ENCODE data around the gene ZNF385B. TPM values are rescaled to one million over a fixed set of nuclear protein-coding genes. Genes with fewer than 3 reads are reported as not detected.
"Not testable (repeated sequence)": the region's sequence is repeated elsewhere in the genome, so short reads cannot be mapped to it uniquely, and the experiment has no call there.

The ZNF385B gene
- total RNA-seq, 1 experiment from 2014 or later = not detected

- in situ Hi-C loops (cut with HindIII; ENCODE audit: low pct_unique_long_range_greater_than_20kb, low sequenced_read_pairs) = no loop called here
- no peak for DNase-seq (ENCODE audit: low read depth)
Observed at GRCh38 chr2:179461420-179461819, 400.0 kb downstream of the ZNF385B start.

GRCh38 chr2:179460181-179460929 is 401.1 kb downstream of the ZNF385B start:
- peak; percentile 87 for DNase-seq (ENCODE audit: low read depth)
- in situ Hi-C loops (cut with HindIII; ENCODE audit: low pct_unique_long_range_greater_than_20kb, low sequenced_read_pairs) = no loop called here

- in situ Hi-C loops (cut with HindIII; ENCODE audit: low pct_unique_long_range_greater_than_20kb, low sequenced_read_pairs) = not testable (repeated sequence)
- peak; percentile 26 for DNase-seq (ENCODE audit: low read depth)
Observed at GRCh38 chr2:179458113-179458512, 403.3 kb downstream of the ZNF385B start.

GRCh38 chr2:179455824-179456223 is 405.6 kb downstream of the ZNF385B start:
- in situ Hi-C loops (cut with HindIII; ENCODE audit: low pct_unique_long_range_greater_than_20kb, low sequenced_read_pairs) = no loop called here

GRCh38 chr2:179455172-179455524 is 406.3 kb downstream of the ZNF385B start:
- no peak for DNase-seq (ENCODE audit: low read depth)
- in situ Hi-C loops (cut with HindIII; ENCODE audit: low pct_unique_long_range_greater_than_20kb, low sequenced_read_pairs) = no loop called here

More at GRCh38 chr2:179455824-179456223, 405.6 kb downstream of the ZNF385B start:
- DNase-seq (ENCODE audit: low read depth) = no peak

- in situ Hi-C loops (cut with HindIII; ENCODE audit: low pct_unique_long_range_greater_than_20kb, low sequenced_read_pairs) = no loop called here
Observed at GRCh38 chr2:179454443-179455171, 406.8 kb downstream of the ZNF385B start.

GRCh38 chr2:179449010-179449409 is 412.4 kb downstream of the ZNF385B start:
- in situ Hi-C loops (cut with HindIII; ENCODE audit: low pct_unique_long_range_greater_than_20kb, low sequenced_read_pairs) = no loop called here
- DNase-seq (ENCODE audit: low read depth) = no peak

More at GRCh38 chr2:179454443-179455171, 406.8 kb downstream of the ZNF385B start:
- no peak for DNase-seq (ENCODE audit: low read depth)

- in situ Hi-C loops (cut with HindIII; ENCODE audit: low pct_unique_long_range_greater_than_20kb, low sequenced_read_pairs) = no loop called here
- no peak for DNase-seq (ENCODE audit: low read depth)
Observed at GRCh38 chr2:179447839-179448447, 413.5 kb downstream of the ZNF385B start.

GRCh38 chr2:179447421-179447820 is 414.0 kb downstream of the ZNF385B start:
- in situ Hi-C loops (cut with HindIII; ENCODE audit: low pct_unique_long_range_greater_than_20kb, low sequenced_read_pairs) = no loop called here
- DNase-seq (ENCODE audit: low read depth) = no peak

GRCh38 chr2:179446476-179447141 is 414.8 kb downstream of the ZNF385B start:
- in situ Hi-C loops (cut with HindIII; ENCODE audit: low pct_unique_long_range_greater_than_20kb, low sequenced_read_pairs) = no loop called here
- DNase-seq (ENCODE audit: low read depth) = no peak

- DNase-seq (ENCODE audit: low read depth) = no peak
- in situ Hi-C loops (cut with HindIII; ENCODE audit: low pct_unique_long_range_greater_than_20kb, low sequenced_read_pairs) = no loop called here
Observed at GRCh38 chr2:179444056-179444455, 417.4 kb downstream of the ZNF385B start.

GRCh38 chr2:179443180-179443579 is 418.2 kb downstream of the ZNF385B start:
- DNase-seq (ENCODE audit: low read depth) = no peak
- in situ Hi-C loops (cut with HindIII; ENCODE audit: low pct_unique_long_range_greater_than_20kb, low sequenced_read_pairs) = no loop called here

GRCh38 chr2:179442206-179442605 is 419.2 kb downstream of the ZNF385B start:
- DNase-seq (ENCODE audit: low read depth) = no peak
- in situ Hi-C loops (cut with HindIII; ENCODE audit: low pct_unique_long_range_greater_than_20kb, low sequenced_read_pairs) = no loop called here

- in situ Hi-C loops (cut with HindIII; ENCODE audit: low pct_unique_long_range_greater_than_20kb, low sequenced_read_pairs) = no loop called here
- no peak for DNase-seq (ENCODE audit: low read depth)
Observed at GRCh38 chr2:179441551-179441950, 419.9 kb downstream of the ZNF385B start.

GRCh38 chr2:179440642-179441251 is 420.7 kb downstream of the ZNF385B start:
- peak; percentile 12 for DNase-seq (ENCODE audit: low read depth)
- in situ Hi-C loops (cut with HindIII; ENCODE audit: low pct_unique_long_range_greater_than_20kb, low sequenced_read_pairs) = no loop called here

- in situ Hi-C loops (cut with HindIII; ENCODE audit: low pct_unique_long_range_greater_than_20kb, low sequenced_read_pairs) = no loop called here
- no peak for DNase-seq (ENCODE audit: low read depth)
Observed at GRCh38 chr2:179438654-179439053, 422.8 kb downstream of the ZNF385B start.

- DNase-seq (ENCODE audit: low read depth) = no peak
- in situ Hi-C loops (cut with HindIII; ENCODE audit: low pct_unique_long_range_greater_than_20kb, low sequenced_read_pairs) = no loop called here
Observed at GRCh38 chr2:179437430-179437829, 424.0 kb downstream of the ZNF385B start.

GRCh38 chr2:179435566-179435965 is 425.8 kb downstream of the ZNF385B start:
- in situ Hi-C loops (cut with HindIII; ENCODE audit: low pct_unique_long_range_greater_than_20kb, low sequenced_read_pairs) = no loop called here
- DNase-seq (ENCODE audit: low read depth) = no peak
